ENCODE data around the gene KRTCAP2. TPM values are rescaled to one million over a fixed set of nuclear protein-coding genes. Genes with fewer than 3 reads are reported as not detected.
A peak's percentile ranks its signal among the peaks of the same experiment; 100 is the strongest.

Gene KRTCAP2
- total and polyA plus RNA-seq, 9 donors: 96.5 to 499 (median 166) TPM

DNA sequence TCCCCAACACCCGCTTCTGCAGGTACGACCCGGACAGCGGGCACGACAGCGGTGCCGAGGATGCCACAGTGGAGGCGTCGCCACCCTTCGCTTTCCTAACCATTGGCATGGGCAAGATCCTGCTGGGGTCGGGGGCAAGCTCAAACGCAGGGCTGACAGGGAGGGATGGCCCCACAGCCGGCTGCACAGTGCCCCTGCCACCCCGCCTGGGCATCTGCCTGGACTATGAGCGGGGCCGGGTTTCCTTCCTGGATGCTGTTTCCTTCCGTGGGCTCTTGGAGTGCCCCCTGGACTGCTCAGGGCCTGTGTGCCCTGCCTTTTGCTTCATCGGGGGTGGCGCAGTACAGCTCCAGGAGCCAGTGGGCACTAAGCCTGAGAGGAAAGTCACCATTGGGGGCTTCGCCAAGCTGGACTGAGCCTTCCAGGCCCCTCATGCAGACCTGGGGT, 10.7 kb upstream of the KRTCAP2 start:
- Histone ChIP-seq H3K36me3 (no peaks in the 10 kb centered on the region), H3K4me1 (ENCODE audit: insufficient read depth) (no peaks in the 10 kb centered on the region), H3K4me3 (no peak overlapping the region), H3K27ac (no peak overlapping the region), H3K9me3 (no peaks in the 10 kb centered on the region), H3K27me3 (no peaks in the 10 kb centered on the region)
- 89 to 91% (median 90%) methylated on average over 20 of the region's 20 CpGs for WGBS, 3 donors
- TF ChIP-seq, protein P1, sequence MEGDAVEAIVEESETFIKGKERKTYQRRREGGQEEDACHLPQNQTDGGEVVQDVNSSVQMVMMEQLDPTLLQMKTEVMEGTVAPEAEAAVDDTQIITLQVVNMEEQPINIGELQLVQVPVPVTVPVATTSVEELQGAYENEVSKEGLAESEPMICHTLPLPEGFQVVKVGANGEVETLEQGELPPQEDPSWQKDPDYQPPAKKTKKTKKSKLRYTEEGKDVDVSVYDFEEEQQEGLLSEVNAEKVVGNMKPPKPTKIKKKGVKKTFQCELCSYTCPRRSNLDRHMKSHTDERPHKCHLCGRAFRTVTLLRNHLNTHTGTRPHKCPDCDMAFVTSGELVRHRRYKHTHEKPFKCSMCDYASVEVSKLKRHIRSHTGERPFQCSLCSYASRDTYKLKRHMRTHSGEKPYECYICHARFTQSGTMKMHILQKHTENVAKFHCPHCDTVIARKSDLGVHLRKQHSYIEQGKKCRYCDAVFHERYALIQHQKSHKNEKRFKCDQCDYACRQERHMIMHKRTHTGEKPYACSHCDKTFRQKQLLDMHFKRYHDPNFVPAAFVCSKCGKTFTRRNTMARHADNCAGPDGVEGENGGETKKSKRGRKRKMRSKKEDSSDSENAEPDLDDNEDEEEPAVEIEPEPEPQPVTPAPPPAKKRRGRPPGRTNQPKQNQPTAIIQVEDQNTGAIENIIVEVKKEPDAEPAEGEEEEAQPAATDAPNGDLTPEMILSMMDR (IDR thresholded peaks at IDR 0.05): no peak
- TF ChIP-seq EP300 (IDR thresholded peaks at IDR 0.05) (no peak), POLR2A (IDR thresholded peaks at IDR 0.05) (no peak)
- DNase-seq: peak in 3 of 5 donors; percentile 16 to 26 (median 22)
- intact Hi-C loops (cut with DNase I): no loop called here

DNA sequence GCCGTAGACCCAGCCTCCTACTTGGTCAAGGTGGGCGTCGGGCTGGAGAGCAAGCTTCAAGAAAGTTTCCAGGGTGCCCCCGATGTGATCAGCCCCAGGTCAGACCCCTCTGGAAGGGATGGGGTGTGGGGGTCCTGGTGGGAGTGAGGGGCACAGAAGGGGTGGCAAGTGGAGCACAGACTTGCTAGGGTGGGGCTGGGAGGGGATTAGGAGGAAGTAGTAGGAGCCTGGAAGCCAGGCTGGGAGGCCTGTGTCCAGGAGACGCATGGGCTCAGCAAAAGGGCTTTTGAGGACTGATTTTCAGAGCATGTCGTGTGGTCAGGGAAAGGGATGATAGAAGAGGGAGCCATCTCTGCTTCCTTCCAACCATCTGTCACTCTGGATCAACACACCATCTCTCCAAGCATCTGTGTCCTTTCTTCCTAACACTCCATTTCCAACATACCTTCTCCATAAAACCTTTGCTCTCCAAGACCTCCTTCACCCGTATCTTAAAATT, 9.0 kb upstream of the KRTCAP2 start:
- peak in 2 of 5 donors; percentile 8 to 12 for DNase-seq
- H3K36me3 ChIP-seq: no peaks in the 10 kb centered on the region
- no peak overlapping the region for H3K27ac ChIP-seq
- no peak overlapping the region for H3K4me3 ChIP-seq
- 80 to 90% (median 89%) methylated on average over 7 of the region's 7 CpGs for WGBS, 3 donors
- H3K9me3 ChIP-seq: no peaks in the 10 kb centered on the region
- intact Hi-C loops (cut with DNase I): no loop called here
- H3K27me3 ChIP-seq: no peaks in the 10 kb centered on the region
- TF ChIP-seq POLR2A (IDR thresholded peaks at IDR 0.05) (no peak), EP300 (IDR thresholded peaks at IDR 0.05) (no peak)
- TF ChIP-seq, protein P1 (IDR thresholded peaks at IDR 0.05): no peak
- H3K4me1 ChIP-seq (ENCODE audit: insufficient read depth): no peaks in the 10 kb centered on the region

DNA sequence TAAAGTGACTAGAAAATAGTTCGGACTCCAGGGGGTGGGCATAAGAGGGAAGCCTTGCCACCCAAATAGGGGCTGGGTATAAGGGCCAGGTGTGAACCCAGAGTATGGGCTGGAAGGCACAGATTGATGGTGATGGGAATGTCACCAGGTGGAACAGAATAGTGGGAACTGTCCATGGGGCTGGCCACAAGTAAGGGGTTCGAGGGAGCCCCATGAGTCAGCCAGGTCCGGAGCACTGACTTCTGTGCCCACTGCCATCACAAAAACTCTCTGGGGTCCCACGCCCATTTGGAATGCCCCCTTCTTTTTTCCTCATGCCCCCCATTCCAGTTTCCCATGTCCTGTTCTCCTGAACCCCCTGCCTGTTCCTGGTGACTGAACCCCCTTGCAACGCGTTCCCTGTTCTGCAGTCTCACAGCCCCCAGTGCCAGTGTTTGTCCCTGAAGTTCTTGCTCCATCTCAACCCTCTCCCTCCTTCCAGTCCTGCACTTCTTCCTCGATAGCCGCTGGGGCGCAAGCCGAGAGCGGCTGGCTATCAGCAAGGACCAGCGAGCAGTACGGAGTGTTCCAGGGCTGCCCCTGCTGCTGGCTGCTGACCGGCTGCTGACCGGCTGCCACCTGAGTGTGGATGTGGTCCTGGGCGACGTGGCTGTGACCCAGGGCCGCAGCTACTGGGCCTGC, 8.4 kb upstream of the KRTCAP2 start:
- WGBS, 3 donors: 85 to 87% (median 85%) methylated on average over 18 of the region's 18 CpGs
- peak in 2 of 5 donors; percentile 5 to 6 for DNase-seq
- H3K4me3 ChIP-seq: no peak overlapping the region
- H3K4me1 ChIP-seq (ENCODE audit: insufficient read depth): no peaks in the 10 kb centered on the region
- no peaks in the 10 kb centered on the region for H3K9me3 ChIP-seq
- H3K27ac ChIP-seq: no peak overlapping the region
- no peaks in the 10 kb centered on the region for H3K36me3 ChIP-seq
- intact Hi-C loops (cut with DNase I): no loop called here
- TF ChIP-seq, protein P1 (IDR thresholded peaks at IDR 0.05): no peak
- no peak for TF ChIP-seq EP300 (IDR thresholded peaks at IDR 0.05)
- TF ChIP-seq POLR2A (IDR thresholded peaks at IDR 0.05): no peak
- no peaks in the 10 kb centered on the region for H3K27me3 ChIP-seq

DNA sequence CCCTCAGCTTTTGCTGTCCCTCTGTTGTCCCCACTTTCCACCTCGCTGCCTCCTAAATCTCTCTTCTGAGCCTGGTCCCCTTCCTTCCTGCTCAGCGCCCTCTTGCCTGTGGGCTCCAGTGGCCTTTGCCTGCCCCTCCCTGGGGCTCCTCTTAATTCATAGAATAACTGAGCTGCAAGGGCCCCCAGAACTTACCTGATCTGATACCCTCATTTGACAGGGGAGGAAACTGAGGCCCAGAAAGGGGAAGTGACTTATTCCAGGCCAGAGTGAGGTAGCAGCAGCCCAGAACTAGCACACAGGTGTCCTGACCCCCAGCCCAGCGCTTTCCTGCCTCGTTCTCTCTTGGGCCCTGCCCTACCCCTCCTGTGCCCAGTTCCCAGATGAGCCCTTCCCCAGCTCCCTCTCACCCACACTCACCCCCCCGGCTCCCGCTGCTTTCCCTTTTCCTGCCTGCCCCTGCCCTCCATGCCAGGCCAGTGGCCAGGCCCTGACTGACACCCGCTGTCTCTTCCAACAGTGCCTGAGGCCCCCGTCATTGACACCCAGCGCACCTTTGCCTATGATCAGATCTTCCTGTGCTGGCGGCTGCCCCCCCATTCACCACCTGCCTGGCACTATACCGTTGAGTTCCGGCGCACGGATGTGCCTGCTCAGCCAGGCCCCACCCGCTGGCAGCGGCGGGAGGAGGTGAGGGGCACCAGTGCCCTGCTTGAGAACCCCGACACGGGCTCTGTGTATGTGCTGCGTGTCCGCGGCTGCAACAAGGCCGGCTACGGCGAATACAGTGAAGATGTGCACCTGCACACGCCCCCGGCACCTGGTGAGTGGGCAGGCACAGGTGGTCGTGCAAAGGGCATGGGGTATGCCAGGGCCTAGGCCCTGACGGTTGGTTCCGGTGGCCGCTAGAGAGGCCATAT, 6.3 kb upstream of the KRTCAP2 start:
- Histone ChIP-seq H3K27me3 (no peaks in the 10 kb centered on the region), H3K9me3 (no peaks in the 10 kb centered on the region), H3K4me1 (ENCODE audit: insufficient read depth) (no peaks in the 10 kb centered on the region), H3K27ac (no peak overlapping the region), H3K36me3 (no peaks in the 10 kb centered on the region), H3K4me3 (no peak overlapping the region)
- TF ChIP-seq, protein P1 (IDR thresholded peaks at IDR 0.05): no peak
- TF ChIP-seq EP300 (IDR thresholded peaks at IDR 0.05) (no peak), POLR2A (IDR thresholded peaks at IDR 0.05) (no peak)
- intact Hi-C loops (cut with DNase I): loop anchor here in 1 of 4 donors (10.0 kb wide), 2 partner anchors 145 to 415 kb away; partner anchors contain the start of gene RUSC1
- 90 to 92% (median 91%) methylated on average over 29 to 31 of the region's 31 CpGs for WGBS, 3 donors
- peak in 4 of 5 donors; percentile 20 to 39 (median 22) for DNase-seq

Data from ovary (tissue), 9 donors.